Stimulated activated CD4-positive, alpha-beta T cell treated with anti-CD3 and anti-CD28 coated beads, Interleukin-1b, Interleukin-23, amount 100 ng/mL, for 1 hour (primary cell): Measurements from ENCODE around the gene PUS7L.
"Not testable (repeated sequence)": the region's sequence is repeated elsewhere in the genome, so short reads cannot be mapped to it uniquely, and the experiment has no call there.

Experiments
- DNase-seq, 2 donors: peaks; one replicate each; pipeline ENCODE4 v3.0.0-alpha.2; 2020; ENCODE audit warnings: low read depth in 2 of 2

PUS7L gene

GRCh38 chr12:43758728-43759563 lies at the start of gene PUS7L, which contains the start of gene IRAK4:
PUS7L (minus strand) TSS chr12:43758790; CDS start chr12:43755245, 3,545 bp downstream.
IRAK4 (plus strand) TSS chr12:43758951; CDS start chr12:43768112, 9,161 bp downstream.
- peak; percentile 82 to 89 for DNase-seq

- DNase-seq, result no peak
Measured at GRCh38 chr12:43807386-43807785, 48.8 kb upstream of the PUS7L start.

- DNase-seq, result no peak
Measured at GRCh38 chr12:43806737-43807072, 48.1 kb upstream of the PUS7L start.

GRCh38 chr12:43805860-43806736 lies 47.5 kb upstream of the PUS7L start, which contains the start of gene TWF1:
TWF1 (minus strand) TSS chr12:43806317; CDS start chr12:43806245, 72 bp downstream.
- peak; percentile 57 to 78 for DNase-seq

- DNase-seq, result no peak
Measured at GRCh38 chr12:43805149-43805859, 46.7 kb upstream of the PUS7L start.

GRCh38 chr12:43797561-43798217 lies 39.1 kb upstream of the PUS7L start:
- DNase-seq, result no peak

GRCh38 chr12:43795716-43796280 lies 37.2 kb upstream of the PUS7L start:
- DNase-seq, result no peak

GRCh38 chr12:43789941-43790340 lies 31.4 kb upstream of the PUS7L start:
- no peak for DNase-seq

GRCh38 chr12:43786899-43787693 lies 28.5 kb upstream of the PUS7L start:
- DNase-seq, result no peak

- no peak for DNase-seq
Measured at GRCh38 chr12:43776498-43776897, 17.9 kb upstream of the PUS7L start.

GRCh38 chr12:43766291-43766690 lies 7.7 kb upstream of the PUS7L start:
- no peak for DNase-seq

GRCh38 chr12:43764528-43764927 lies 5.9 kb upstream of the PUS7L start:
- DNase-seq, result no peak

GRCh38 chr12:43763769-43764168 lies 5.2 kb upstream of the PUS7L start:
- no peak for DNase-seq

- DNase-seq, result no peak
Measured at GRCh38 chr12:43762596-43762995, 4.0 kb upstream of the PUS7L start.

- no peak for DNase-seq
Measured at GRCh38 chr12:43761500-43761899, 2.9 kb upstream of the PUS7L start.

- DNase-seq, result no peak
Measured at GRCh38 chr12:43760396-43760795, 1.8 kb upstream of the PUS7L start.

GRCh38 chr12:43758247-43758727 lies 303 bp downstream of the PUS7L start:
- DNase-seq, result no peak

GRCh38 chr12:43754015-43754414 lies 4.6 kb downstream of the PUS7L start:
- DNase-seq, result no peak

- DNase-seq, result not testable (repeated sequence)
Measured at GRCh38 chr12:43751360-43751759, 7.2 kb downstream of the PUS7L start.

- no peak for DNase-seq
Measured at GRCh38 chr12:43750814-43751213, 7.8 kb downstream of the PUS7L start.
